Stimulated activated CD4-positive, alpha-beta T cell treated with anti-CD3 and anti-CD28 coated beads, Interleukin-4, amount 100 ng/mL, for 1 hour (primary cell): Measurements from ENCODE around the gene MIA2.

Source experiments
- DNase-seq: peaks from one replicate; pipeline ENCODE4 v3.0.0-alpha.2; 2020

Gene MIA2

DNA sequence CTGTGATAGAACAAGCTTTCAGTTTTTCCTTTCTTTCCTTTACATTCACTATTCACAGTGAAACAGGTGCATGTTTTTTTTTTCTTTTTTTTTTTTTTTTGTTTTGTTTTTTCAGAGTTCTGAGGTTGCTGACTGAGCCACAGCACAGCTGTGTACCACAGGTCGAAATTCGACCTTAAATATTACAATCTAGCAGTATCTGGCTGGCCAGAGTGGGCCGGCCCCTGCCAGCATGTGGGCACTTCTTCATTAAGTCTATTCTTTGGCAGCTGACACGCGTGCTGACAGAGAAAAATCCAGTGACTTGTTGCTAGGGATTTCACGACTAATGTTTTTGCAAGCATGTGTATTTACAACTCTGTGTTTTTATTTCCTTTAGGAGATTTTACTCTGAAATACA, 164.7 kb downstream of the MIA2 start:
- DNase-seq = no peak

DNA sequence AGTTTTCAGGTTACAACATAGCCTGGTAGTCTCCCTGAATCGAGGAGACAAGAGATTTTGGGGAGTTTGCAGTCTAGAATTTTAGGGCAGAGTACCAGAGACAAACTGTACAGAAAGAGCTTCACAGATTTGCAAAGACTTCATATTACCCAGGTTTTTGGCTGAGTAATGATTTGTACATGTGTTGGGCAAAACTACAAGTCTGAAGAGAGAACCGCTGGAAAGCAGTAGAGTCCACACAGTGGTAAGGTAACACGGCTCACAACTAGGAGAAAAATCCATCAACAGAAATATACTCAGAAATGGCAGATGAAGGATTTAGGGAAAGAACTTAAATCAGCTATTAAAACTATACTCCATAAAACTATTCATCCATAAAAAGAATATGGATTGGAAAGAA, 172.8 kb downstream of the MIA2 start:
- no peak for DNase-seq

DNA sequence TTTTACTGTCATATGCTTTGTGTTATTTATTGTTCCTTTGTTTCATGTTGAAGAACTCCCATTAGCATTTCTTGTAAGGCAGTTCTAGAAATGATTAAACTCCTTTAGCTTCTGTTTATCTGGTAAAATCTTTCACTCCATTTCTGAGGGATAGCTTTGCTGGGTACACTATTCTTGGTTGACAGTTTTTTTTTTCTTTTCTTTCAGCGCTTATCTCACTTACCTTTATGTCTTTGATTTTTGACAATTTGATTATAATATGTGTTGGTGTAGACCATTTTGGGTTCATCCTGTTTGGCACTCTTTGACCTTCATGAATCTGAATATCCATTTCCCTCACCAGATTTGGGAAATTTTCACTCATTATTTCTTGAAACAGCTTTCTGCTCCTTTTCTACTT, 182.4 kb downstream of the MIA2 start:
- DNase-seq = no peak

DNA sequence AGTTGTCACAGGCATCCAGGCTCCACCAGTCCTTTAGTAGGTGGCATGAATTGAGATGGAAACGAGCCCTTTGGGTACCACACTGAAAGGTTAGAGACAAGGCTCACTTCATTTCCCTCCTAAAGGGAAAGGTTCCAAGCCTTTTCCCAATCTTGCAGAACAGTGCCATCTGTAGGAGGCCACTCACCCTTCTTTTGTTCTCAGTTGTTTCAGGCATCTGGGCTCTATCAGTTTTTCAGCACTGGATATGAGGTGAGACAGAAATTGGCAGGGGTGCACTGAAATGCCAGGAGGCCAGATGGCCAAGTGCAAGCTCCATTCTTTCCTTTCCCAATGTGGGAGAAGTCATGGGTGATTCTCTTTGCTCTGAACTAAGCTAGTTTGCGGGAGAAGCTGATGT, 183.3 kb downstream of the MIA2 start:
- no peak for DNase-seq

DNA sequence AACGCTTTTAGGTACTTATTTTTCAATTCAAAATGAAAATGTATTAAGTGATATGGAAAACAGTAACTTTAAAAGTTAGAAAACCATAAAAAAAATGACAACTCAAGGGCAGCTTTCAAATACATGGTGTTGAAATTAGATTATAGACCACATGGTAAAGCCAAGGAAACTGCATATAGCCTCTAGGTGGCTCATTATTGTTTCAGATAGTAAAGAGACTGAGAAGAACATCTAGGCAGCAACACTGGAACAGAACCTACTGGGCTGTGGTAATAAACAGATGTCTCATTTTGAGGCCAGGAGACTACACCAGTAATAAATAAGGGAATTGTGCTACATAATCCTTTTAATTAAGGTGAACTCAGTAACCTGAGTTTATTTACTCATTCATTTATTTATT, 185.6 kb downstream of the MIA2 start:
- DNase-seq = no peak

DNA sequence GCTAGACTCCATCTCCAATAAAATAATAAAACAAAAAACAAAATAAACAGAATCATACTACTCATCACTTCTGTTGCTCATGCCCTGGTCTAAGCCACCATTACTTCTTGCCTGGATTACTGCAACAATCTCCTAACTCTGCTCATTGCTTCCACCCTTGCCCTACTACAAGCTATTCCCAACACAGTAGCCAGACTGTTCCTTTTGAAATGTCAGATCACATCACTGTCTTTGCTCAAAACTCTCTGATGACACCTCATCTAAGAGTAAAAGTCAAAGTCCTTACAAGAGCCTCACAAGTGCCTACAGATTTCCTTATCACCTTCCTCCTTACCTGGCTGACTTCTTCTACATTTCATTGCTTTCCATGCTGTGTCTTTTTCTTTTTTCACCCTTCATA, 188.5 kb downstream of the MIA2 start:
- DNase-seq = no peak

DNA sequence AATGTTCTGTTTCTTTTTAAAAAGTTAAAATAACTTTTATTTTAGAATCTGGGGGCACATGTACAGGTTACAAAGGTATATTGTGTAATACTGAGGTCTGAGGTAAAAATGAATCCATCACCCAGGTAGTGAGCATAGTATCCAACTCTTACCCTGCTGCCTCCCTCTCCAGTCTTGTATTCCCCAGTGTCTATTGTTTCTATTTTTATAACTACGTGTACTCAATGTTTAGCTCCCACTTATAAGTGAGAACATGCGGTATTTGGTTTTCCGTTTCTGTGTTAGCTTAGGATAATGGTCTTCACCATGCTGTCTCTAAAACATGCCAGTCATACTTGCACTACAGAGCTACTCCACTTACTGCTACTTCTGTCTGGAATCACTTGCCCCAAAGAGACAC, 190.1 kb downstream of the MIA2 start:
- no peak for DNase-seq

DNA sequence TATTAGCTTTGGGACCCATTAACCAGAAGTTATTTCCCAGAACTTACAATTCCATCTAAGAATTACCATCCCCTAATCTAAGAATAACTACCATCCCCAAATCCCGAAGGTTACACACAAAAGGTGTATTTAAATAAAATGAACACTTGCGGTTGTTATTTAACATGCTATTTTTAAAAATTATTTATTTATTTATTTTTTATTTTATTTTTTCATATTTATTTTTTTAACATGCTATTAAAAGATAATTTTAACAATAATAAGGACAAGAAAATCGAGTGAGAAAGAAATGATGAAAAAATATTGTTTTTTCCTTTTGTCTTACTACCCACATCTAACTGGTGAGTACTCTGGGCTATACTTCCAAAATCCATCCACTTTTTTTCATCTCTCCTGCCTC, 192.2 kb downstream of the MIA2 start:
- no peak for DNase-seq

DNA sequence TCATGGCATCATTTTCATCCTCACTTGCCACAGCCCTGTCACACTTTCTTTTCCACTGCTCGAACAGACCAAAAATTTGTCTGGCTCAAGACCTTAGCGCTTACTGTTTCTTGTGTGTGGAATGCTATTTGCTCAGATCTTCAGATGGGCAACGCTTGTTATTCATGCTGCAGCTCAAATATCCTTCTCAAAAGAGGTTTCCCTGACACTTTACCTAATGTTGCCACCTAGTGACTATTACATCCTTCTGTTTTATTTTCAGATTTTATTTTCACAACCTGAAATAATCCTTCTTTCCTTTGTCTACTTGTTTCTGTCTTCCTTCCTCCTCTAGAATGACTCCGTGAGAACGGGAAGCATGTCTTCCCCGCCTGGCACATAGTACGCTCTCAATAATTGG, 192.9 kb downstream of the MIA2 start:
- no peak for DNase-seq

DNA sequence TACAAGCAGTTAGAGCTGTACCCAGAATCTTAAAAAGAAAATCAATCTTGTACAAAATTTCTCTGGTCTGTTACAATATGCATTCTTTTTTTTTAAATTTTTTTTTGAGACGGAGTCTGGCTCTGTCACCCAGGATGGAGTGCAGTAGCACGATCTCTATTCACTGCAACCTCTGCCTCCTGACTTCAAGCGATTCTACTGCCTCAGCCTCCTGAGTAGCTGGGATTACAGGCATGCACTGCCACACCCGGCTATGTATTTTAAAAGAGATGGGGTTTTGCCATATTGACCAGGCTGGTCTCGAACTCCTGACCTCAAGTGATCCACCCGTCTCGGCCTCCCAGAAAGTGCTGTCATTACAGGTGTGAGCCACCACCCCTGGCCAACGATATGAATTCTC, 194.4 kb downstream of the MIA2 start:
- DNase-seq = no peak

DNA sequence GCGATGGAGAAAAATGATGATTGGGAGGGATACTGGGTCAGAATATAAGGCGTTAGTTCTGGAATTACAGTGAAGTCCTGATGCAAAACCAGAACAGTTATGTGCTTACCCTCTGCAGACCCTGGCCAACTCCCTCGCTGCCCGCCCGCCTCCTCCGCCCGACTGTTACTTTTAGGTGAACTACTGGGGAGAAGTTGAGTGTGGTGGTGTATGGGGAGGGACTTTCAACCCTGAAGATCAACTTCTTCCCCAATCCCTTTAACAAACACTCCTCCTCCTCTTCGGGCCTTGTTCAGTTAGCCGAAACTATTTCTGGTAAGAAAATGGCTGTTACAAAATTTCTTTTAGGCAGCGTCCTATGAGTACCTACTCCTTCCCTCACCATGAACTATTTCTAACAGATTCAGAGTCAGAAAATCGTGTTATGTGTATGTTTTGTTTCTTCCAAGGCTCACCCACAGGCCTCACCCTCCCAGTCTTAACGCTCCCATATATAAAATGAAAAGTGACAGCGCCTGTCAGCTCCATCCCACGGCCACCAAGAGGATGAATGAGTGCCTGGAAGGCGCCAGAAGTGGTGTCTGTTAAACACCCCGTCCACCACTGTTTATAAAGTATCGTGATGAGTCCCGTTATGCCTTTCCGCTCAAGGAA, 197.2 kb downstream of the MIA2 start:
- DNase-seq = no peak

DNA sequence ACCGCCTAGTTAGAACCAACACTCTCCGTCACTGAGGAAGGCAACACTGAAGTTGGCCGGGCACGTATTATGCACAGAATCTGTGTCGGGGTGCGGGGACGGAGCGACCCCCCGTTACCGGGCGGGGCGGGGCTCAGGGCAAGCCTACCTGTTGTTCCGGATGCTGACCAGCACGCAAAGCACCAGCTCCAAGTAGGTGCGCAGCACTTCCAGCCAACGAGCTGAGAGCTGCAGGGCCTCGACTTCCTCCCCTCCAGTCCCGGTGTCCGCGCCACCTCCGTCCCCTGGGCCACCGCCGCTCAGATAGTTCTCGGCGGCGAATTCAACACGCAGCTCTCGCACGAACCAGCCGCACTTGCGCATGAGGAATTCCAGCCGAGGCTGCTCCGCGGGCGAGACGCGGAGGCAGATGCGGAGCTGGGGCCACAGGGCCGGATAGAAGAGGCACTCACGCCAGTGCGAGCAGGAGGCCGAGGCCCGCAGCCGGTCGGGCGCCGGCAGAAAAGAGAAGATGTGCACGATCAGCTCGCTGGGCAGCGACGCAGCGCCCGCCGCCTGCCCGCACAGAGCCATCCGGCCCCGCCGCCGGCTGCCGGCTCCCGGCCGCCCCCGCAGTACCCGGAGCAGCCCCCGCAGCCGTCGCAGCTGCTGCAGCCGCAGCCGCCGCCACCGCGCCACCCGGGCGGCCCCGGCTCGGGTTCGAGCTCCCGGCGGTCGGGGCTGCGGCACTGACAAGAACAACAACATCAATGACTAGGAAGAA, 197.9 kb downstream of the MIA2 start:
- DNase-seq = peak; percentile 37

DNA sequence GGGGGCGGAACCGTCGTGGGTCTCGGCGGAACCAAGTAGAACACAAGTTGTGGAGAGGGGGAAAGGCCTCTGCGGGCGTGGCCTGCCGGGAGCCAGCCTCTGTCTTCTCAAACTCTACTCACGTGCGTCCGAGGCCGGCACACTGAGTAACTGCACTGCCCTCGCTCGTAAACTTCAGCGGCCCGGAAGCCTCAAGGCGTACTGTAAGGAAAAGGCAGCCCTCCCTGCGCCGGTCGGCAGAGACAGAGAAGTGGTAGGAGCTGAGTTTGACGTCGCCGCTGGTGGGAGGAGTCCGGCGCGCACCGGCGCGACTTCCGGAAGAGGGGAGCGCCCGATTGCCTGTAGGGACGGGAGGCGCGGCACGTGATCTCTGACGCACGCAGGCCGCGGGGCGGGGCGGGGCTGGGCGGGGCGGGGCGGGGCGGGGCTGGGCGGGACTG, 198.5 kb downstream of the MIA2 start, which contains the start of gene FBXO33:
Gene FBXO33 (minus strand): TSS at position 255 of the 440 bp plus-strand sequence. CDS start 271 bp downstream, outside the sequence.
- peak; percentile 95 for DNase-seq

DNA sequence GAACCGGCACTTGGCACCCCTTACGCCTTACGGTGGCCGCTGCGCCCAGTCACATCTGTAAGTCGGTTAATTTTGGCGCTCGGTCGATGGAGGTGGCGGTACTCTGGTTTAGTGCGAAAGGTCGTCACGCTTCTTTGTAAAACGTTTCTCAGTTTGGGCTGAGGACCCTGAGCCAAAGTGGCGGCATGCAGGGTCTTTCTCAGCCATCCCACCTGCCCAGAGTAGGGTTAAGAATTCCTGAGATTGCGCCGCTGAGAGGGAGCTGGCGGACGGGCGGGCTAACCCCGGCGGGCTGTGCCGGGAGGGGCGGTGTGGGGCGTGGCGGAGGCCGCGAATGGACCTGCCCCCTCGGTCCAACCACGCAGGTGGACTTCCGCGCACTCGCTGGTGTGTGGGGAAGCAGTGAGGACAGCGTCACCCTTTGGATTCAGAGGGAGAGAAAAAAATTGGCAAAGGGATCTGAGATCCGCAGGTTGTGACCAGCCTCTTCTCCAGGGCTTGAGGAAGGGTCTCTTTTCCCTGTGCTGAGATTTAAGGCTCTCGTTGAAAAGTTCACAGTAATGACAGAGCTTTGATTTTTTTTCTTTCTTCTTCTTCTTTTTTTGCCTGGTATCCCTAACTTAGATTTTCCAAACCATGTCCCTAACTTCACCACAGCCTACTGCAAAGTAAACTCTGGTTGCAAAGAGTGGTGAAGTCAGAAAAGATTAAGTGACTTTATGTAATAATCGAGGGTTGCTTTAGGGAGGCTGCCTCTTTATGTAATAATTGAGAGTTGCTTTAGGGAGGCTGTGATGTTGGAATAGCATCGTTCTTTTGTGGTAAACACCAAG, 199.1 kb downstream of the MIA2 start:
- peak; percentile 68 for DNase-seq

DNA sequence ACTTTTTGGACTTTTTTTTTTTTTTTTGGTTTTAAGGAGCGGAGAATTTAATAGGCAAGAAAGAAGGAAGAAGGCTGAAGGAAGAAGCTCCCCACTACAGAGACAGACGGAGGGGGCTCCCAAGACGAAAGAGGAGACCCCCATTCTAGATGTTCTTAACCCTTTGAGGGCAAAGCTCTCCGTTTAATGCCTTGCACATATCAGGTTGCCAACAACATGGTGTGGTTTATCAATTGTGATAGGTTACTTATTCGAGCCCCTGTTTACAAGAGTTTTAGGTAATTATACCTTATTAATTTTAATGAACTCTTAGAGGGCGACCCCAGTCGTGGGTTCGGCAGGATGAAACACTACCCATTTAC, 199.7 kb downstream of the MIA2 start:
- no peak for DNase-seq

DNA sequence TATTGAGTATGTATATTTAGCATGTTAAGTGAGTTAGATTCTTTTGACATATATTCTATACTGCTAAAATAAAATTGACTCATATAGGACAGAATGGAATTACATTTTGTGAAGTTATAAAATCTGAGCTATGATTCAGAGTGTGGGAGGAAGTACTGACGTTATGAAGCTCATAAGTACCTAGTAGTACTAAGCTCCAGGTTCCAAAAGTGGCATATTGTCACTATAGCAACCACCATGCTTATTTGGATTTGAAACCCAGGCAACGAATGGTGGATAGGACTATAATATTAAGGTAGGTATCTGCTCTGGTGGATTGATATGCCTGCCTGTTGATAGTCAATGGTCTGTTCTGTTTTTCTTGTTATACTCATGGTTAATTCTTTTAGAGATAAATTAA, 200.7 kb downstream of the MIA2 start:
- DNase-seq = no peak

DNA sequence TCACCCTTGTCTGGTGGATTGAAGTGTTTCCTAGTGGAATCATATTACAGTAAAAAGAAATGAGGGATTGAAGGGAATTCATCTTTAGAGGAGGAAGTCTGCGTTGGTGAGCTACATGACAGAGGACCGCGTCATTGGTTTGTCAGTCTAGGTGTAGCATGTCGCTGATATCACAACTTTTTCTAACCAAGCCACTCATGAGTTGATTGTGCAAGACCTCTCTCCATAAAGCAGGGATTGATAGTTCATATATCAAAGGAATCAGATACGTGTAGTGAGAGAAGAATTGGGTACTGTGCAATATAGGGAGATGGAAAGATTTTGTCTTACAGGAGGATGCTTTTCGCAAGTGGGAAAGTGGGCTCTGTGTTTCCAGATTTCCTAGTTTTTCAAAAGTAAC, 201.5 kb downstream of the MIA2 start:
- DNase-seq = no peak
